Placental epithelial cell (primary cell): Measurements from ENCODE around the gene DBNDD1. TPM values are rescaled to one million over a fixed set of nuclear protein-coding genes. Genes with fewer than 3 reads are reported as not detected.

Experiments used
- total RNA-seq: library from RNA; depleted of rRNA; stranded (reverse); fragments of >200 nt; gene quantifications from 2 replicates; pipeline ENCODE4 v1.2.3, GENCODE V29; 2012

DBNDD1 gene, protein sequence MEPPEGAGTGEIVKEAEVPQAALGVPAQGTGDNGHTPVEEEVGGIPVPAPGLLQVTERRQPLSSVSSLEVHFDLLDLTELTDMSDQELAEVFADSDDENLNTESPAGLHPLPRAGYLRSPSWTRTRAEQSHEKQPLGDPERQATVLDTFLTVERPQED
- under 0.01 and 0.11 TPM in 2 replicates for total RNA-seq

DNA sequence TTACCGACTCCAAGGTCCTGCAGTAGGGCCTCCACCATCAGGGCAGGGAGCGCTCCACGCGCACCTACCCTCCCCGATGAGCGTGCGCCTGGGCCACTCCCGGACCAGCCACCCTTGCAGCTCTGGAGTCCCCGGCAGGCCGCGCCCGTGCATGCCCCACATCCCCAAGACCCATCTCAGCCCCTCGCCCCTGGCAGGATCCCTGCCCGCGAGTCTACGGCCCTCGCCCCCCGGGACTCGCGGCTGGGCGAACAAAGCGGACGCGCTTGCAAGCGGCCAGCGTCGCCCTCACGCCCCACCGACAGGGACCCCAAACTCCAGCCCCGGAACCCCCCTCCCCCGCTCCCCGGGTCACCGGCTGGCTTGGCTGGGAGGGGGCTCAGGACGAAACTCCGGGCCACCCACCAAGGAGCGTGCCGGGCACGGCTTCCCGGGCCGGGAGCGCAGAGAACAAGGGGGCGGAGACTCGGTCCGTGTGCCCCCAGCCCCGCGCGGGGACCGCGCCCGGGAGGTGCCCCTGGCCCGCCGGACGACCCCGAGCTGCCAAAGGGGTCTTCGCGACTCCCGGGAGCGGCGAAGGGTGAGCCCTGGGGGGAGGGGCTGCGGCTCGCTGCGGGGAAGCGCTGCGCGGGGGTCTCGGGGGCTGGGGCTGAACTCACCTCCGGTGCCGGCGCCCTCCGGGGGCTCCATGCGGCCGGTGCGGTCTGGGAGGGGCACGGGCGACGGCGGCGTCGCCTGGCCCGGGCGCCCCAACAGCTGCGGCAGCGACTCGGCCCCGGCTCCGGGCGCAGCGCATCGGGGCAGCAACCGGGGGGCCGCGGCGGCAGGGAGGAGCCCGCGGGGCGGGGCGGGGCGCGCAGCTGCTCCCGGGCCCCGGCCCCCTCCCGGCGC, at the start of gene DBNDD1:
Gene DBNDD1, minus strand, starts transcription at position 805 of the 891 bp plus-strand sequence. Its CDS starts 115 bp downstream, at position 690.

Other genes starting within 250 kb of the DBNDD1 start
- gene FANCA, start 202.8 kb downstream of the DBNDD1 start, total RNA-seq = 9.4 and 11.0 TPM in 2 replicates
- 6.1 and 10.2 TPM in 2 replicates for gene SPIRE2, start 191.0 kb downstream of the DBNDD1 start, total RNA-seq
- gene TCF25, start 145.9 kb downstream of the DBNDD1 start, total RNA-seq = 254 and 342 TPM in 2 replicates
- 9.3 and 12.2 TPM in 2 replicates for gene MC1R, start 100.6 kb downstream of the DBNDD1 start, total RNA-seq
- 85.2 and 182 TPM in 2 replicates for gene TUBB3, start 96.1 kb downstream of the DBNDD1 start, total RNA-seq
- gene DEF8, start 70.7 kb downstream of the DBNDD1 start, total RNA-seq = 34.2 and 103 TPM in 2 replicates
- not detected in 2 replicates for gene PRDM7, start 57.9 kb upstream of the DBNDD1 start, total RNA-seq